ENCODE results near the gene GAMT.

The GAMT gene

GRCh38 chr19:1399745-1400144, 1.6 kb downstream of the GAMT start:
- no peak for DNase-seq

- DNase-seq, result no peak
These were observed 2.3 kb downstream of the GAMT start for GRCh38 chr19:1399079-1399478.

GRCh38 chr19:1397838-1398237, 3.5 kb downstream of the GAMT start:
- DNase-seq, result no peak

- DNase-seq, result no peak
These were observed 4.3 kb downstream of the GAMT start for GRCh38 chr19:1396768-1397679.

GRCh38 chr19:1396019-1396767, 5.1 kb downstream of the GAMT start:
- DNase-seq, result no peak

GRCh38 chr19:1395194-1396018, 5.9 kb downstream of the GAMT start:
- no peak for DNase-seq

GRCh38 chr19:1394252-1395193, 6.8 kb downstream of the GAMT start:
- DNase-seq, result no peak

- DNase-seq, result no peak
These were observed 7.5 kb downstream of the GAMT start for GRCh38 chr19:1393841-1394240.

GRCh38 chr19:1392939-1393530, 8.3 kb downstream of the GAMT start:
- DNase-seq, result no peak

- no peak for DNase-seq
These were observed 8.9 kb downstream of the GAMT start for GRCh38 chr19:1392407-1392806.

- DNase-seq, result no peak
These were observed 10.4 kb downstream of the GAMT start for GRCh38 chr19:1390890-1391423.

GRCh38 chr19:1389033-1389940, 12.1 kb downstream of the GAMT start:
- DNase-seq, result no peak

GRCh38 chr19:1388637-1389026, 12.7 kb downstream of the GAMT start:
- DNase-seq, result no peak

- DNase-seq, result no peak
These were observed 13.4 kb downstream of the GAMT start for GRCh38 chr19:1387684-1388636.

GRCh38 chr19:1386945-1387683, 14.2 kb downstream of the GAMT start:
- no peak for DNase-seq

GRCh38 chr19:1385816-1386215, 15.5 kb downstream of the GAMT start:
- DNase-seq, result no peak

- DNase-seq, result no peak
These were observed 16.7 kb downstream of the GAMT start for GRCh38 chr19:1384478-1385110.

- no peak for DNase-seq
These were observed 17.3 kb downstream of the GAMT start for GRCh38 chr19:1384085-1384462.

Data from inflammatory macrophage treated with lipopolysaccharide for 1 hour (primary cell).